Stimulated activated CD8-positive, alpha-beta memory T cell treated with anti-CD3 and anti-CD28 coated beads, Interleukin-4, amount 100 ng/mL, for 24 hours (primary cell): ENCODE measurements around the gene LONP2.
"Not testable (repeated sequence)": the region's sequence is repeated elsewhere in the genome, so short reads cannot be mapped to it uniquely, and the experiment has no call there.

Experiments used
- DNase-seq: peaks from one replicate; pipeline ENCODE4 v3.0.0-alpha.2; 2020; ENCODE audit warnings: low read depth

LONP2 gene

DNA sequence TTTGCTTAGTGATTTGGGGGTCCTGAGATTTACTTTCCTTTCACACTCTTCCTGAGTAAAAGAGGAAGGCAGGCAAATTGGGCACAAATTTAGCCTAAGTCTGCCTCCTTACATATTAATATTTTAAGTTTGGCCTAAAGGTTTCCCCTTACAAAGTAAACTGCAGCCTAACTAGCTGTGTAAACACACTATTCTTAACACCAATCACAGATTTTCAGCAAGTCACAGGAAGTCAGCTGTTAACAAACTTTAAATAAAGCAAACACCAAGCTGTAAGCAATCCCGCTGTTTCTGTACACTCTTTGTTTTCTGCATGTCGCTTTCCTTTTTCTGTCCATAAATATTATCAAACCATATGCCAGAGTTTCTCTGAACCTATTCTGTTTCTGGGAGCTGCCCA lies 48.4 kb downstream of the LONP2 start:
- DNase-seq: no peak

DNA sequence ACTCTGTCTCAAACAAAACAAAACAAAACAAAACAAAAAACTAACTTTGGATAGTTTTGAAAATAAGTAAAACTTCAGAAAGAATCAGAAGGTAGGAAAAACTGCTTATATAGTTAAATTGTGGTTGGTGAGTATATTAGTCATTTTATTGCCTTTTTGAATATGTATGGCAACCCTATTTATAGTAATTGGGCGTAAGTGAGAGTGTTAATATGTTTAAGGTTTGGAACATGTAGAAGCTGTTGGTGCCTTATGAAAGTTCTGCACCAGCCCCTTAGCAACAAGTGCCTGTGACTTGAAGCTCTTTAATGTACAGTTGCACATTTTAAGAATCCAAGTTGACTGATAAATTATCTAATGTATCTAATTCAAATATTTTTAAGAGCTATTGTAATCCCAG lies 50.6 kb downstream of the LONP2 start:
- no peak for DNase-seq

- DNase-seq: no peak
These were observed 51.6 kb downstream of the LONP2 start for GRCh38 chr16:48295488-48296281.

DNA sequence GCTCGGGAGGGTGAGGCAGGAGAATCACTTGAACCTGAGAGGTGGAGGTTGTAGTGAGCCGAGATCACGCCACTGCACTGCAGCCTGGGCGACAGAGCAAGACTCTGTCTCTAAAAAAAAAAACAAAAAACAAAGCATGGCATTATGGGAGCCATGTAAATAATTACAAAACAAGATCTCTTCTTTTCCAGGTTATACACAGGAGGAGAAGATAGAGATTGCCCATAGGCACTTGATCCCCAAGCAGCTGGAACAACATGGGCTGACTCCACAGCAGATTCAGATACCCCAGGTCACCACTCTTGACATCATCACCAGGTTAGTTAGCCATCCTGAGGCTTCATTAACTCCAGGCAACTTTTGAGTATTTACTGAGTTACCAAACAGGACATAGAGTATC lies 55.4 kb downstream of the LONP2 start:
- DNase-seq: no peak

GRCh38 chr16:48300391-48300856 lies 56.3 kb downstream of the LONP2 start:
- DNase-seq: no peak

GRCh38 chr16:48308535-48308934 lies 64.4 kb downstream of the LONP2 start:
- no peak for DNase-seq

- no peak for DNase-seq
These were observed 67.0 kb downstream of the LONP2 start for GRCh38 chr16:48310908-48311641.

- not testable (repeated sequence) for DNase-seq
These were observed 69.8 kb downstream of the LONP2 start for GRCh38 chr16:48313905-48314304.

- DNase-seq: no peak
These were observed 72.9 kb downstream of the LONP2 start for GRCh38 chr16:48317026-48317425.

DNA sequence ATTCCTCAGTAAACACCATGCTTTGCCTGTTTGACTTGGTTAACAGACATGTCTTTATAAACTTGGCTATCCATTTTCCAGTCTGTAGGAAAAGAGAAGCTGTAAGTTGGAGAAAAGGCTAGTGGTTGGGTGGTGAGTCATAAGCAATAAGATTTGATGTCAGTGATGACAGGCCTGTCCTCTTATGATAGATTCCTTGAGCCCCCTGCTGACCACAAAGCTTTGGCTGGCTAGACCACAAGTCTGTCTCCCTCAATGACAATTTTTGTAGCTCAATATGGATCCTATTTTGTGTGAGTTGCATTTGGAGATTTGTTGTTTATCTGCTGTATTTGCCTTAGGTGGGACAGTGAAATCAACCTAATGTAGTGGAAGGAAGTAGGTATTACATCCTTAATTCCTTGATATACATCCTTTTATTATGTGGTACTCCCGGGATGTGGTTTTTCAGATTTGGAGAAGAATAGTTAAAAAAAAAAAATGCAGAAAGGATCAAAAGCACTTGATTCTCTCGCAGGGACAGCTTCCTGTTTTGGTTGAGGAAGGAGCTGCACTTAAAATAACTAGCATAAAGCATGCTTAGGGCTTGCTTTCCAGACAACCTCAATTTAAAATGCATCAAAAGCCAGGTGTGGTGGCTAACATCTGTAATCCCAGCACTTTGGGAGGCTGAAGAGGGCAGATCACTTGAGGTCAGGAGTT lies 73.7 kb downstream of the LONP2 start:
- DNase-seq: no peak

DNA sequence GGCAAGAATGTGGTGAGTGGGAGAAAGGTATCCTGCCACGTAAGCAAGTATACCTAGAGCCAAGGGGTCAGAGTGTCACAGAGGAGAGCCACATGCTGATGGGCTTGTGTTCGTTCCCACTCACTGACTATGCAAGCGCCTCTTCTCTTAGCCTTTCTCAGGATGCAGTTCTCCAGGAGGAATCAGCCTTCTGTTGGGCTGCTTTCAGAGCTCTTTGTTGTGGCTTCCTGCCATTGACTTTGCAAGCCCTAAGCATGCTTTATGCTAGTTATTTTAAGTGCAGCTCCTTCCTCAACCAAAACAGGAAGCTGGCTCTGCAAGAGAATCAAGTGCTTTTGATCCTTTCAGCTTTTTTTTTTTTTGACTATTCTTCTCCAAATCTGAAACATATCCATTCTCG lies 74.5 kb downstream of the LONP2 start:
- no peak for DNase-seq

DNA sequence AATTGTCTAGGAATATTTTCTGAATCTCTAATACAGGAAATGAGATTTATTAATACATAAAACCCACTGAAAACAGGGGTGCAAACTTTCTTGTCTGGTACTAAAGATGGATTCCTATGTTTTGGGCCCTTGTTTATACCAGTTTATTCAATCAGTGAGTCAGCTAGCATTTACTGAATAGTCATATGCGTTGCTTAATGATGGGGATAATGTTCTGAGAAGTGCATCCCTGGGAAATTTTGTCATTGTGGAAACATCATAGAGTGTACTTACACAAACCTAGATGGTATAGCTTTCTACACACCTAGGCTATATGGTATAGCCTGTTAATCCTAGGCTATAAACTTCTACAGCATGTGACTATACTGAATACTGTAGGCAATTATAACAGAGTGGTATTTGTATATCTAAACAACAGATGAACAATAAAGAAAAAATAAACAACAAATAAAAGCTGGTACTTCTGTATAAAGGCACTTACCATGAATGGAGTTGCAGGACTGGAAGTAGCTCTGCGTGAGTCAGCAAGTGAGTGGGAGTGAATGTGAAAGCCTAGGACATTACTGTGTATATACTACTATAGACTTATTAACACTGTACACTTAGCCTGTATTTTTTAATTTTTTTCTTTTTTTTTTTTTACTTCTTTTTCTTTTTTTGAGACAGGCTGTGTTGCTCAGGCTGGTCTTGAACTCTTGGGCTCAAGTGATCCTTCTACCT lies 77.4 kb downstream of the LONP2 start:
- DNase-seq: no peak

DNA sequence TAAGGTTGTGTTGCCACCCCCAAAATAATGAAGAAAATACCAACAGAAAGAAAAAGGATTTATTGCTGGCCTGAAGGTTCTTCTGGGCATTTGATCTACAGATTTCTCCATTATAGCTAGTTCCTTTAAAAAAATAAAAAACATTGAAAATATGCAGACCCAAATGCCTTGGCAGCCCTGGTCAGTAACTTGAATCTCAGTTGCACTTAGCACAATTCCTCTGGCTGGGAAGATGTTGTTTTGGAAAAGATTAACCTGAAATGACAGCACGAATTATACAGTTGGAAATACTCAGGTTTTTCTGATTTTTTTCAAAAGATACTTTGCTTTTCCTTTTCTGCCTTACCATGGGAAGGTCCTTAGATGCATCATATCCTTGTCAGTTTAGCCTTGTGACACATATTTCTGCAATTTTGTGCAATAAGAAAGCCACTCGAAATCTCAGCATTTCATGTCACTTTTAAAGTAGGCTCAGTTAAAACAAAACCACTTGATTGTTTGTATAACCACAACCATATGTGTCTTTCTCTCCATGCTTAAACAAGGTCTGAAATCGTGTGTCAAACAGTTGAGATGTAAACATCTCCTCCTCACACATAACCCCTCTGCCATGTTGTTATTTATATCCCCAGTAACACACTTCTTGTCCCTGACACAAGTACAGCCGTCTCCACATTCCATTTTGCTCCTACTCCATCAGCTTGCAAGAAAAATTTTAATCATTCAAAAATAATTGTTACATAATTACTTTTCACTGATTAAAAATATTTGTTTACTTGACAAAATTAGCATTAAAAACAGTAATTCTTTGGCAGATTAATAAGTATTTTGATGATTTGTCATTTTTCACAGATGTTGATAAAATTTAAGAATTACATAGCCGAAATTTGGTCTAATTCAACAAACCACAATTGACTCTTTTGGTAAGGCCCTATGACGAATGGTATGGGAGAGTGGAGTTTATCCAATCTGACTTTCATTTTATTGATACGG lies 80.0 kb downstream of the LONP2 start:
- DNase-seq: no peak

- no peak for DNase-seq
These were observed 82.8 kb downstream of the LONP2 start for GRCh38 chr16:48326915-48327314.

GRCh38 chr16:48329138-48329537 lies 85.0 kb downstream of the LONP2 start:
- DNase-seq: no peak

- DNase-seq: no peak
These were observed 86.2 kb downstream of the LONP2 start for GRCh38 chr16:48330189-48330840.

GRCh38 chr16:48330841-48331192 lies 86.7 kb downstream of the LONP2 start:
- no peak for DNase-seq

DNA sequence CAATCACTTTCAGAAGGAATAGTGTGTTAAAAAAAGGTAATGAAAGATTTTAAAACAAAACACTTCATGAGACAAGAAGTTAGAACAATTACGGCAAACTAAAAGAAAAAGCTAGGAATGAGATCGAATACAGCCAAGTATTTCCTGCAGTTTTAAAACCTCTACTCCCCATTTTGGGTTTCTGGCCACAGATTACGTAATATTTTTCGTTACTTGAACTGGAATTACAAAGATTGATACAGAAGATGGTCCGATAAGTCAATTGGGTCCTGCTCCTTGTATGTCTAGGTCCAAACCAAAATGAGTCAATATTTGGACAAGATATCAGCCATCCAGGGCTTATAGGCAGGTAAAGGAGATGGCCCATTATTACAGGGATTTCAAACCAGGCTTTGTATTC lies 88.9 kb downstream of the LONP2 start:
- DNase-seq: no peak

DNA sequence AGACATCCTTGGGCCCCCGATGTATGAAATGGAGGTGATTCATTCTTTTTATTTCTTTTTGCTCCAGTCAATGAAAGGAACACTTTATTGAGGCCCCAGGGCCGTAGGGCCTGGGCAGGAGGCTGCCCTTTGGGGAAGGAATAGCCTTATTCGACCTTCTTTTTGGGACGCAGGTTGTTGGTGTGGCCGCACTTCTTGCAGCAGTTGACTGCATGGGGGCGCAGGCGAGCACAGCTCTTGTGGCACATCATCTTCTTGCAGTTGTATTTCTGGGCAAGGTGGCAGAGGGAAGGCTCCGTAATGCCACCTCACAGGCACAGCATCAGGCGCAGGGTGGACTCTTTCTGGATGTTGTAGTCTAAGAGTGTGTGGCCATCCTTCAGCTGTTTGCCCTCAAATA lies 90.2 kb downstream of the LONP2 start:
- DNase-seq: no peak

GRCh38 chr16:48335961-48336360 lies 91.9 kb downstream of the LONP2 start:
- no peak for DNase-seq

DNA sequence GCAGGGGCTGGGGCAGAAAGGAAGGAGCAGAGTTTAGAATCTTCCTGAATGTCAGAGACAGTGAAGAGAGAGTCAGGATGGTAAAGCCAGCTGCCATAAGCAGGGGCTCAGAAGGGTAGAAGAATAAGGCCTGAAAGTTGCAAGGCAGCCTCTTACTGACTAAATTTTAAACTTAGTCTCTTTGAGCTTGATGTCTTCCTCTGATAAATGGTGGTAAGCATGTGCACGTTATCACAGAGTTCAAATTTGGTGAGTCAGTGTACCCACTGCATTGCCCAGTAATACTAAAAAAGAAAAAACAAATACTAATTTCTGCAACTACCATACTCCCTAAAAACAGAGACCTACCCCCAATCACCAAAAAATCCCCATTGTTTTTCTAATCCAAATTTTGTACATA lies 96.0 kb downstream of the LONP2 start:
- DNase-seq: no peak
